ENCODE results near the gene LCP2. TPM values are rescaled to one million over a fixed set of nuclear protein-coding genes. Genes with fewer than 3 reads are reported as not detected.

LCP2 gene
- total and polyA plus RNA-seq, 2 donors (not counting 3 experiments of a cell fraction or from before 2014, with no cell fraction given), result not detected

- BruUV-seq (replicated peaks), result no TSS peak
- H3K79me2 ChIP-seq (ENCODE audit: control insufficient read depth, insufficient read depth, low read length), result no peaks in the 10 kb centered on the region
- H3K36me3 ChIP-seq (ENCODE audit: control insufficient read depth in 2 of 2, extremely low read depth in 1 of 2, insufficient read depth in 2 of 2, low read length in 2 of 2), result no peaks in the 10 kb centered on the region
- no peak overlapping the region for H3K4me3 ChIP-seq (replicated peaks in 1 of 3; ENCODE audit: insufficient read depth in 1 of 3, low read depth in 1 of 3, low read length in 3 of 3)
- no peak overlapping the region for H2AFZ ChIP-seq (ENCODE audit: low read depth, low read length)
- TF ChIP-seq, protein P1, sequence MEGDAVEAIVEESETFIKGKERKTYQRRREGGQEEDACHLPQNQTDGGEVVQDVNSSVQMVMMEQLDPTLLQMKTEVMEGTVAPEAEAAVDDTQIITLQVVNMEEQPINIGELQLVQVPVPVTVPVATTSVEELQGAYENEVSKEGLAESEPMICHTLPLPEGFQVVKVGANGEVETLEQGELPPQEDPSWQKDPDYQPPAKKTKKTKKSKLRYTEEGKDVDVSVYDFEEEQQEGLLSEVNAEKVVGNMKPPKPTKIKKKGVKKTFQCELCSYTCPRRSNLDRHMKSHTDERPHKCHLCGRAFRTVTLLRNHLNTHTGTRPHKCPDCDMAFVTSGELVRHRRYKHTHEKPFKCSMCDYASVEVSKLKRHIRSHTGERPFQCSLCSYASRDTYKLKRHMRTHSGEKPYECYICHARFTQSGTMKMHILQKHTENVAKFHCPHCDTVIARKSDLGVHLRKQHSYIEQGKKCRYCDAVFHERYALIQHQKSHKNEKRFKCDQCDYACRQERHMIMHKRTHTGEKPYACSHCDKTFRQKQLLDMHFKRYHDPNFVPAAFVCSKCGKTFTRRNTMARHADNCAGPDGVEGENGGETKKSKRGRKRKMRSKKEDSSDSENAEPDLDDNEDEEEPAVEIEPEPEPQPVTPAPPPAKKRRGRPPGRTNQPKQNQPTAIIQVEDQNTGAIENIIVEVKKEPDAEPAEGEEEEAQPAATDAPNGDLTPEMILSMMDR (IDR thresholded peaks at IDR 0.05; ENCODE audit: extremely low read depth in 1 of 2, insufficient read depth in 1 of 2, low read depth in 1 of 2, low read length in 2 of 2), result no peak
- no peak for TF ChIP-seq FOS (IDR thresholded peaks at IDR 0.05; ENCODE audit: borderline replicate concordance, insufficient read depth, low read length)
- no peak for TF ChIP-seq JUN (IDR thresholded peaks at IDR 0.05; ENCODE audit: borderline replicate concordance, insufficient read depth, insufficient read length, low read depth)
- TF ChIP-seq GATA2 (IDR thresholded peaks at IDR 0.05; ENCODE audit: insufficient read depth, insufficient read length, low read depth, low read length), result no peak
- TF ChIP-seq POLR2A (IDR thresholded peaks at IDR 0.05; ENCODE audit: low read depth, low read length), result no peak
- TF ChIP-seq MYC (IDR thresholded peaks at IDR 0.05; ENCODE audit: low read depth, low read length), result no peak
- no peak for TF ChIP-seq POLR2AphosphoS5 (IDR thresholded peaks at IDR 0.05; ENCODE audit: insufficient read depth, low read depth, low read length)
- no peak for TF ChIP-seq EZH2 (IDR thresholded peaks at IDR 0.05; ENCODE audit: borderline replicate concordance, low read depth, low read length, severe bottlenecking)
- TF ChIP-seq MAX (IDR thresholded peaks at IDR 0.05; ENCODE audit: insufficient read depth, insufficient read length), result no peak
- no peaks in the 10 kb centered on the region for H4K20me1 ChIP-seq (replicated peaks; ENCODE audit: control insufficient read depth, extremely low read depth, insufficient read depth, low read length)
- no peaks in the 10 kb centered on the region for H3K9me3 ChIP-seq (replicated peaks; ENCODE audit: control insufficient read depth, insufficient read depth, low read length)
- no peak for DNase-seq (ENCODE audit: low read depth, low spot score)
- dilution Hi-C loops (cut with MboI; ENCODE audit: extremely low pct_ligation_motif_present, low sequenced_read_pairs) (no loop called here), intact Hi-C loops (cut with micrococcal nuclease) (no loop called here)
- H3K4me2 ChIP-seq (ENCODE audit: insufficient read depth, low read length), result no peak overlapping the region
- peaks cover 7 to 35% of the 10 kb centered on the region in 2 experiments for H3K27me3 ChIP-seq (ENCODE audit: control insufficient read depth in 2 of 2, insufficient read depth in 2 of 2, low read length in 2 of 2)
- no peaks in the 10 kb centered on the region for H3K9me1 ChIP-seq (replicated peaks; ENCODE audit: control insufficient read depth, extremely low read depth, insufficient read depth, low read length)
- no peak for FAIRE-seq
- ChIA-PET POLR2A (no interaction called here), CTCF (interaction anchor here (1.2 to 1.8 kb wide), 2 partner anchors 27 to 40 kb away, joined by 5 read pairs; no protein-coding TSS in a partner anchor)
- H3K4me1 ChIP-seq (ENCODE audit: control insufficient read depth, extremely low read depth, insufficient read depth, low read length), result no peaks in the 10 kb centered on the region
- H3K9ac ChIP-seq (replicated peaks; ENCODE audit: extremely low read depth, insufficient read depth, low read length), result no peak overlapping the region
- H3K27ac ChIP-seq (ENCODE audit: insufficient read depth, low read depth, low read length), result no peak overlapping the region
Measured at GRCh38 chr5:170252720-170253350, 44.7 kb downstream of the LCP2 start.

All from endothelial cell of umbilical vein (primary cell).